ENCODE measurements around the gene CRYGS. TPM values are rescaled to one million over a fixed set of nuclear protein-coding genes. Genes with fewer than 3 reads are reported as not detected.

Gene CRYGS
- total RNA-seq, 6 experiments from 2014 or later, result 0.34 to 0.87 (median 0.68) TPM

GRCh38 chr3:186580785-186581184 lies 36.6 kb upstream of the CRYGS start:
- peaks cover 40% of the 10 kb centered on the region for H3K36me3 Mint-ChIP-seq (ENCODE audit: low read depth)
- no peak for TF ChIP-seq CTCF (IDR thresholded peaks at IDR 0.05)
- H3K4me1 Mint-ChIP-seq (ENCODE audit: low read depth), result peaks cover 12% of the 10 kb centered on the region
- no peak overlapping the region for H3K4me3 Mint-ChIP-seq
- no peak for DNase-seq
- no peaks in the 10 kb centered on the region for H3K9me3 Mint-ChIP-seq
- no peaks in the 10 kb centered on the region; the same call in 1 of the 2 replicates for H3K27me3 Mint-ChIP-seq (ENCODE audit: insufficient read depth)
- H3K27ac Mint-ChIP-seq, result no peak overlapping the region

GRCh38 chr3:186577521-186577920 lies 33.3 kb upstream of the CRYGS start:
- H3K27ac Mint-ChIP-seq, result no peak overlapping the region
- H3K36me3 Mint-ChIP-seq (ENCODE audit: low read depth), result peaks cover 31% of the 10 kb centered on the region; the same call in 1 of the 2 replicates
- DNase-seq, result no peak
- no peak for TF ChIP-seq CTCF (IDR thresholded peaks at IDR 0.05)
- H3K4me1 Mint-ChIP-seq (ENCODE audit: low read depth), result 0 out of 2 replicates have a peak, but pooled peaks cover 8% of the 10 kb centered on the region
- H3K9me3 Mint-ChIP-seq, result no peaks in the 10 kb centered on the region
- H3K27me3 Mint-ChIP-seq (ENCODE audit: insufficient read depth), result no peaks in the 10 kb centered on the region; the same call in 1 of the 2 replicates
- H3K4me3 Mint-ChIP-seq, result no peak overlapping the region

GRCh38 chr3:186571644-186572013 lies 27.4 kb upstream of the CRYGS start:
- H3K36me3 Mint-ChIP-seq (ENCODE audit: low read depth), result peaks cover 10% of the 10 kb centered on the region; the same call in 1 of the 2 replicates
- no peak for DNase-seq
- no peak for TF ChIP-seq CTCF (IDR thresholded peaks at IDR 0.05)
- peak overlapping the region; percentile 98 for H3K4me3 Mint-ChIP-seq
- no peaks in the 10 kb centered on the region for H3K9me3 Mint-ChIP-seq
- H3K27me3 Mint-ChIP-seq (ENCODE audit: insufficient read depth), result peaks cover 6% of the 10 kb centered on the region; the same call in 1 of the 2 replicates
- peaks cover 46% of the 10 kb centered on the region for H3K4me1 Mint-ChIP-seq (ENCODE audit: low read depth)
- H3K27ac Mint-ChIP-seq, result peak overlapping the region; percentile 84

- peaks cover 51% of the 10 kb centered on the region for H3K4me1 Mint-ChIP-seq (ENCODE audit: low read depth)
These were observed 26.9 kb upstream of the CRYGS start for GRCh38 chr3:186570941-186571643.

More at GRCh38 chr3:186570941-186571643, 26.9 kb upstream of the CRYGS start:
- Mint-ChIP-seq H3K4me3 (peak overlapping the region; percentile 98), H3K9me3 (no peaks in the 10 kb centered on the region), H3K36me3 (ENCODE audit: low read depth) (peaks cover 10% of the 10 kb centered on the region; the same call in 1 of the 2 replicates), H3K27me3 (ENCODE audit: insufficient read depth) (peaks cover 6% of the 10 kb centered on the region; the same call in 1 of the 2 replicates), H3K27ac (peak overlapping the region; percentile 84)
- no peak for DNase-seq
- TF ChIP-seq CTCF (IDR thresholded peaks at IDR 0.05), result no peak
